Liver (tissue), 3 donors: ENCODE data around the gene ATP10D.

Source experiments
- EGR1 ChIP-seq, 2 donors: IDR thresholded peaks; 2 replicates each; pipeline ENCODE4 v1.6.1; 2016 to 2018; ENCODE audit warnings: antibody characterized with exemption in 2 of 2, low read depth in 2 of 2
- FOXA2 ChIP-seq: IDR thresholded peaks from 2 replicates; pipeline ENCODE4 v1.6.1; 2016; ENCODE audit warnings: antibody characterized with exemption
- GABPA ChIP-seq, 2 donors: IDR thresholded peaks in 1 of 2; conservative IDR thresholded peaks in 1 of 2; 2 replicates each; pipeline ENCODE4 v1.6.1; 2016; ENCODE audit warnings: antibody characterized with exemption in 2 of 2, mild to moderate bottlenecking in 1 of 2, moderate library complexity in 1 of 2
- HNF4G ChIP-seq: IDR thresholded peaks from 2 replicates; pipeline ENCODE4 v1.6.1; 2016; ENCODE audit warnings: antibody characterized with exemption
- JUND ChIP-seq, 2 donors: IDR thresholded peaks; 2 replicates each; pipeline ENCODE4 v1.6.1; 2016; ENCODE audit warnings: antibody characterized with exemption in 2 of 2
- NR2F2 ChIP-seq: IDR thresholded peaks from 2 replicates; pipeline ENCODE4 v1.6.1; 2016; ENCODE audit warnings: antibody characterized with exemption
- RAD21 ChIP-seq, 2 donors: IDR thresholded peaks; 2 replicates each; pipeline ENCODE4 v1.6.1; 2016; ENCODE audit warnings: antibody characterized with exemption in 2 of 2, mild to moderate bottlenecking in 2 of 2
- SP1 ChIP-seq: IDR thresholded peaks from 2 replicates; pipeline ENCODE4 v1.6.1; 2018; ENCODE audit warnings: antibody characterized with exemption, mild to moderate bottlenecking
- TAF1 ChIP-seq: conservative IDR thresholded peaks from 2 replicates; pipeline ENCODE4 v1.6.1; 2016; ENCODE audit warnings: antibody characterized with exemption, mild to moderate bottlenecking
- YY1 ChIP-seq: IDR thresholded peaks from 2 replicates; pipeline ENCODE4 v1.6.1; 2016; ENCODE audit warnings: antibody characterized with exemption, mild to moderate bottlenecking
- TF ChIP-seq, protein P1 (sequence below): fragments of 150-350 bp; IDR thresholded peaks from 2 replicates; pipeline ENCODE4 v1.5.1; 2017; ENCODE audit warnings: improper control_type of control experiment, low read depth, low read length; ENCODE audit not compliant: missing input control
- TF ChIP-seq, protein P2 (sequence below): IDR thresholded peaks from 2 replicates; pipeline ENCODE4 v1.6.1; 2016; ENCODE audit warnings: antibody characterized with exemption, mild to moderate bottlenecking
- TF ChIP-seq, protein P3 (sequence below): IDR thresholded peaks from 2 replicates; pipeline ENCODE4 v1.6.1; 2016; ENCODE audit warnings: antibody characterized with exemption
- TF ChIP-seq, protein P4 (sequence below): IDR thresholded peaks from 2 replicates; pipeline ENCODE4 v1.6.1; 2016; ENCODE audit warnings: antibody characterized with exemption
- donor health status: healthy.
- donor health status: healthy.

DNA sequence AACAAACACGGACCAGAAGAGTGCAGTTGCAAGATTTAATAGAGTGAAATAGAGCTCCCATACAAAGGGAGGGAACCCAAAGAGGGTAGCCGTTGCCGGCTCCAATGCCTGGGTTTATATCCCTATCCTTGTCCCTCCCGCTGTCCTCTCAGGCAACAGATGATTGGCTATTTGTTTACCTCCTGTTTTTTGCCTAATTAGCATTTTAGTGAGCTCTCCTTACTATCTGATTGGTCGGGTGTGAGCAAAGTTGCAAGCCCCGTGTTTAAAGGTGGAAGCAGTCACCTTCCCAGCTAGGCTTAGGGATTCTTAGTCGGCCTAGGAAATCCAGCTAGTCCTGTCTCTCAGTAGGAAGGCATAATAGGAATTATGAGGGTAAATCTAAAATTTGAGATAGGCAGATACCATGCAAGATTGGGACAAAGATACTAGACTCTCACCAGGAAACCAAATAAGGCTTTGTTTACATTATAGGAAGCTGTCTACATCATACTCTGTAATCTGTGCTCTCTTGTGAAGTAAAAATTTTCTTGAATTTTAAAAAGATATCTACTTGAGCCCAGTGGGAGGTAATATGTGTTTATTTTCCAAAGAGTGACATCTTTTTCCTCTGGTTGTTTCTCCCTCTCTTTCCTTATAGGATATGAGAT is 65.9 kb downstream of the ATP10D start:
- TF ChIP-seq, protein P1, sequence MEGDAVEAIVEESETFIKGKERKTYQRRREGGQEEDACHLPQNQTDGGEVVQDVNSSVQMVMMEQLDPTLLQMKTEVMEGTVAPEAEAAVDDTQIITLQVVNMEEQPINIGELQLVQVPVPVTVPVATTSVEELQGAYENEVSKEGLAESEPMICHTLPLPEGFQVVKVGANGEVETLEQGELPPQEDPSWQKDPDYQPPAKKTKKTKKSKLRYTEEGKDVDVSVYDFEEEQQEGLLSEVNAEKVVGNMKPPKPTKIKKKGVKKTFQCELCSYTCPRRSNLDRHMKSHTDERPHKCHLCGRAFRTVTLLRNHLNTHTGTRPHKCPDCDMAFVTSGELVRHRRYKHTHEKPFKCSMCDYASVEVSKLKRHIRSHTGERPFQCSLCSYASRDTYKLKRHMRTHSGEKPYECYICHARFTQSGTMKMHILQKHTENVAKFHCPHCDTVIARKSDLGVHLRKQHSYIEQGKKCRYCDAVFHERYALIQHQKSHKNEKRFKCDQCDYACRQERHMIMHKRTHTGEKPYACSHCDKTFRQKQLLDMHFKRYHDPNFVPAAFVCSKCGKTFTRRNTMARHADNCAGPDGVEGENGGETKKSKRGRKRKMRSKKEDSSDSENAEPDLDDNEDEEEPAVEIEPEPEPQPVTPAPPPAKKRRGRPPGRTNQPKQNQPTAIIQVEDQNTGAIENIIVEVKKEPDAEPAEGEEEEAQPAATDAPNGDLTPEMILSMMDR: no peak
- TF ChIP-seq, protein P2, sequence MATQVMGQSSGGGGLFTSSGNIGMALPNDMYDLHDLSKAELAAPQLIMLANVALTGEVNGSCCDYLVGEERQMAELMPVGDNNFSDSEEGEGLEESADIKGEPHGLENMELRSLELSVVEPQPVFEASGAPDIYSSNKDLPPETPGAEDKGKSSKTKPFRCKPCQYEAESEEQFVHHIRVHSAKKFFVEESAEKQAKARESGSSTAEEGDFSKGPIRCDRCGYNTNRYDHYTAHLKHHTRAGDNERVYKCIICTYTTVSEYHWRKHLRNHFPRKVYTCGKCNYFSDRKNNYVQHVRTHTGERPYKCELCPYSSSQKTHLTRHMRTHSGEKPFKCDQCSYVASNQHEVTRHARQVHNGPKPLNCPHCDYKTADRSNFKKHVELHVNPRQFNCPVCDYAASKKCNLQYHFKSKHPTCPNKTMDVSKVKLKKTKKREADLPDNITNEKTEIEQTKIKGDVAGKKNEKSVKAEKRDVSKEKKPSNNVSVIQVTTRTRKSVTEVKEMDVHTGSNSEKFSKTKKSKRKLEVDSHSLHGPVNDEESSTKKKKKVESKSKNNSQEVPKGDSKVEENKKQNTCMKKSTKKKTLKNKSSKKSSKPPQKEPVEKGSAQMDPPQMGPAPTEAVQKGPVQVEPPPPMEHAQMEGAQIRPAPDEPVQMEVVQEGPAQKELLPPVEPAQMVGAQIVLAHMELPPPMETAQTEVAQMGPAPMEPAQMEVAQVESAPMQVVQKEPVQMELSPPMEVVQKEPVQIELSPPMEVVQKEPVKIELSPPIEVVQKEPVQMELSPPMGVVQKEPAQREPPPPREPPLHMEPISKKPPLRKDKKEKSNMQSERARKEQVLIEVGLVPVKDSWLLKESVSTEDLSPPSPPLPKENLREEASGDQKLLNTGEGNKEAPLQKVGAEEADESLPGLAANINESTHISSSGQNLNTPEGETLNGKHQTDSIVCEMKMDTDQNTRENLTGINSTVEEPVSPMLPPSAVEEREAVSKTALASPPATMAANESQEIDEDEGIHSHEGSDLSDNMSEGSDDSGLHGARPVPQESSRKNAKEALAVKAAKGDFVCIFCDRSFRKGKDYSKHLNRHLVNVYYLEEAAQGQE: no peak
- TF ChIP-seq JUND (IDR thresholded peaks at IDR 0.05): no peak
- TF ChIP-seq SP1: no peak
- no peak for TF ChIP-seq TAF1
- no peak for TF ChIP-seq GABPA (IDR thresholded peaks at IDR 0.05 in 1 of 2, conservative IDR thresholded peaks at IDR 0.05 in 1 of 2)
- TF ChIP-seq FOXA2: no peak
- TF ChIP-seq HNF4G: no peak
- no peak for TF ChIP-seq YY1
- no peak for TF ChIP-seq NR2F2
- TF ChIP-seq, protein P3, sequence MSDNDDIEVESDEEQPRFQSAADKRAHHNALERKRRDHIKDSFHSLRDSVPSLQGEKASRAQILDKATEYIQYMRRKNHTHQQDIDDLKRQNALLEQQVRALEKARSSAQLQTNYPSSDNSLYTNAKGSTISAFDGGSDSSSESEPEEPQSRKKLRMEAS: no peak
- TF ChIP-seq RAD21 (IDR thresholded peaks at IDR 0.05): no peak
- no peak for TF ChIP-seq EGR1 (IDR thresholded peaks at IDR 0.05; ENCODE audit: low read depth in 2 of 2)
- TF ChIP-seq, protein P4, sequence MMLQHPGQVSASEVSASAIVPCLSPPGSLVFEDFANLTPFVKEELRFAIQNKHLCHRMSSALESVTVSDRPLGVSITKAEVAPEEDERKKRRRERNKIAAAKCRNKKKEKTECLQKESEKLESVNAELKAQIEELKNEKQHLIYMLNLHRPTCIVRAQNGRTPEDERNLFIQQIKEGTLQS: no peak
